GM21825 (cell line): ENCODE measurements around the gene RAB27B.
"Not testable (repeated sequence)": the region's sequence is repeated elsewhere in the genome, so short reads cannot be mapped to it uniquely, and the experiment has no call there.

ENCODE experiments used
- ATAC-seq: cut with Tn5 transposase; IDR thresholded peaks from one replicate; pipeline ENCODE4 v1.9.1; 2021; ENCODE audit warnings: mild to moderate bottlenecking, moderate library complexity; ENCODE audit not compliant: unreplicated experiment

Gene RAB27B

DNA sequence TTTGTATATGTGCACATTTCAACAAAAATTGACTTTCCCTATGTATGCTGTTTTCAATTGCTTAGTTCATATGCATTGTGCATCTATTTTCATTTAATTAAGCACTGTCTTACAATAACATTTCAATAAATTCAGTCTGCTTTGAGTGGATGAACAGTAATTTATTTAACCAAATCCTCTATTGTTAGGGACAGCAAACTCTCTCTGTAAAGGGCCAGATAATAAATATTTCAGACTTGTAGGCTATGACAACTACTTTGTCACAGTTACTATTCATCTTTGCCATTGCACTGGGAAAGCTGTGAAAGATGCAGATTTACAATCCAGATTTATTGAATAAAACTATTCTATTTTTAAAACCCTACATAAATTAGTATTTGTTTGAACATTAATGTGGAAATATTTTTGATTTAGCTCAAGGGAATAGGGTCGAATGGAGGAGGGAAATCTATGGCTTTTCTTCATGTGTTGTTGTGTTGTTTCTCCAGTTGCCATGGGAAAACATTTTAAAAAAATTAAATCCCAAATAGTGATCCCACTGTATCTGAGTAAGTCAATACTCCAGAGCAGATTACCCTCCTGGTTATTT is 14.2 kb upstream of the RAB27B start:
- no peak for ATAC-seq

GRCh38 chr18:54815086-54815485 is 13.2 kb upstream of the RAB27B start:
- ATAC-seq = no peak

GRCh38 chr18:54820785-54821275 is 7.4 kb upstream of the RAB27B start:
- not testable (repeated sequence) for ATAC-seq

DNA sequence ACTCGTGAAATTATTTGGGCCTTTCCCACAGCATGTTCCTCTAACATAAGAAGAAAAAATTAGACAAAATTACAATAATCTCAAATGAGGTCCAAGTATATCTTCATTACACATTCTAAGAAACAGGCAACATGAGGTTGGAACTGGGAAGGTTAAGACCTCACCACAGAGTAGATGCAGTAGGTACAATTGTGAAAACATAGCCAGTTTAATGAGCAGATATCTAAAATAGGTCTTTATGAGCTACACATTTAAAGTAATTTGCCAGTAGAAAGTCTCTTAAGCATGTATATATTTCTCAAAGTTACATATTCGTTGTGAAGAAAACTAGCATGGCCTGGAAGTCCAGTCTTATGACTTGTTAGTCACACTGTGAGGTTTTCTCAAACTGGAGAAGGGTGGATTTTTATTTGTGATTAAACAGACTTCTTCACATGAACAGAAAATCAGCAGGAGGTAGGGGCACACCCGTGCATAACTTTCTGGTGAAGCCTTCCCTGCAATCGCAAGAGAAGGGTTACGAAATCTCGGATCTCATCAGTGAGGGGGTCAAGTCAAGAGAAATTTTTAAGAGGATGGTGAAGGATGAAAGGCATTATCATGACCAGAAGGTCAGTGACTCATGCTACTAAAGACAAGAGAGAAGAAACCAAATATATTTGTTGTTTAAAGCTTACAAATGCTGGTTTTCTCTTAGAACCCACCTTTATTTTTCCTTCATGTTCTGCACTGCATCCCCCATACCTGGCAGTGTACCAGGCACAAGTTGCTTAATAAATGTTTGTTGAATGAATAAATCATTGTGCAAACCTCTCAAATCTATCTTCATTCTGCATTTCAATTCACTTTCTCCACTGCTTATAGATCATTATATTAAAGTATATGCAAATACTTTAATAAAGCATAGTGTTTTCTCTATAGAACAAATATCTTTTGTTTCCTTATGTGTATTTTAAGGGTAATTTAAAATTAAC is 5.1 kb upstream of the RAB27B start:
- ATAC-seq = no peak

- ATAC-seq = no peak
These were observed 3.5 kb upstream of the RAB27B start for GRCh38 chr18:54824761-54825160.

- no peak for ATAC-seq
These were observed 2.5 kb upstream of the RAB27B start for GRCh38 chr18:54825601-54826344.

DNA sequence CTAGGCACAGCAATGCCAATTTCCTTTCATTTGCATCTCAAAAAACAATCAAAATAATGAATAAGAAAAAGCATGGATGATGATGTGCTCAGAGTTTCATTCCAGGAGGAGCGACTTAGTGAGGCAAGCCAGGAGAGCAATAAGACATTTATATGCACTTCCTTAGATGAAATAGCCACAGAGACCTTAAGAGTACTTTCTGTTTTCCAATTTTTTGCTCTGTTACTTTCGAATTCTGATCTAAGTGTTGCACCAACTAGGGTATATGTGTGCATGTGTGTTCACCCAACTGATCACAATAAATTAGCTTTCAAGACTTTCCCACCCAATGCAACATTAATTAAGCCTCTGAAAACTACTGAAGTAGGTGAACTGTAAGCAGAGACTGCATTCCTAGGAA is 709 bp downstream of the RAB27B start:
- ATAC-seq = no peak

DNA sequence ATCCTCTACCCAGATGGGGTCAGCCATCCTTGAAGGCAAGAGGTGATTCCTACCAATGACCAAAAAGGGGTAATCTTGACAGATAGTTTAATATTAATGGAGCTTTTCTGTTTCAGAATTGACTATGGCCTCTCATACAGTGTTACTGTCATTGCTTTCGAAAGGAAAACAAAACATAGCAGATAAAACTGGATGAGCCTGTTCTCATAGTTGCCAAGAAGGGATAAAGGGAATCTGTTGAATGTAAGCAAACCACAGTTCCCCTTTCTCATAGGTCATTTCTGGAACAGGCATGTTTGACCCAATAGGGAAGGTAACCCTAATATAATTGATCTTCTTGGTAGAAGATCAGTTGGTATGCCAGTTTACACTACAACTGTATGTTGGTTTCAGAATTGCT is 1.6 kb downstream of the RAB27B start:
- no peak for ATAC-seq

DNA sequence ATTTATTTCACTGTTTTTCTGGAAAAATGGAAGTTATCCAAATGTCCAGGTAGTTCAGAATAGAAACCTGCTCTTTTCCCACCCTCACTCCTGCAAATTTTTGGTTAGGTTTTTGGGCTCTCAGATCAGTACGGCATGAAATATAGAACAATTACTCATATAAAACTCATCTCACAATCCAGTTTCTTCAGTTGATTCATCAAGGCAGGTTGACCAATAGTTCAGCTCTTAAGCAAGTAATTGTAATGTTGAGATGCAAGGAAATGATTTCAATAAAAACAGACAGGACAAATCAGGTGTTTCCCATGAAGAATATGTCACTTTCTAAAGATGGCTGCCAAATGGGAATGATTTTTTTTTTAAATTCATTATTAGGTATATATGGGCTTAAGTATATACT is 2.0 kb downstream of the RAB27B start:
- ATAC-seq = no peak

DNA sequence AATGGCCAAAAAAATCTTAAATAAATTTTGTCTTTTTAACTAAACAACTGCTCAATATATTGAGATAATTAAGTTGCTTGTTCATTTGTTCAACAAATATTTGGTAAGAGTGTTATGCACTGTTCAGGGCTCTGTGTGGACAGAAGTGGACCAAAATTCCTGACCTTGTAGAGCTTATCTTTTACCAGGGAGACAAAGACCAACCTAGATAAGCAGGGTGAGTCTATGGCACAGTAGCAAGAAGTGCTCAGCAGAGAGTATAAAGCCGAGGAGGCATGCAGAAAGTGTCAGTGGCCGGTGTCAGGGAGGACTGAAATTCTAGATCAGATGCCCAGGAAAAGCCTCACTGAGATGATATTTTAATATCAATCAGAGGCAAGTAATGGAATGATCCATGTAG is 2.6 kb downstream of the RAB27B start:
- ATAC-seq = no peak

DNA sequence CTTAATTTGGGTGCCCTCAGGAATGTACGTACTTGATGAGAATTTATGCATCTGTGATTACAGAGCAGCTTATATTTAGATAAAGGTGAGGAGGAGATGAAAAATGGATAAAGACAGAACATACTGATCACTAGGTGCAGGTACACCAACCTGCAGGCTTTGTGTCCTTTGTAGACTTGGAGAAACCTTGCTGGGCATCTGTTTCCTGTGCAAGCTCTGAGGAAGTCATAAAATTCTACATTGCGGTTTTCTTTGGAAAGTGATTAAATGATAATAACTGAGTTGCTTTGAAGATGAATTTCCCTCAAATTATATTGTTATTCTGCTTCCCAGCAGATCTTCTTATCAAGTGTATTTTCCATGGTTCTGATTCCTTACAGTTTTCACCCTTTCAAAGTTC is 7.7 kb downstream of the RAB27B start:
- ATAC-seq = no peak

DNA sequence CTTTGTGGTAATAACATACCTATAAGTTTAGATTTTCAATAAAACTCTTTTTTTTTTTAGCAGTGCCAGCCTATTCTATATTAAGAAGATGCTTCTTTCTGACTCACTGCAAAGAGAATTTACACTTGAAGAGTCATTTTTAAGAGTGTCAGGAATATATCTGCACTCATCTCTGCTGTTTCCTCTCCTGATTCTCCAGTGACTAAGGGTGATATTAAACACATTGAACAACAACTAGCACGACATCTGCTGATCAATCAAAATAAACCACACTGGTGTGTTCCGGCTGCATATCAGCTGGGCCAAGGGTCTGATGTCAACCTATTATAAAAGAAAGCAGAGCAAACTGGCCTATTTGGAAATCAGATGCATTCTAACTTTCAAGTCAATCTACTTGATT is 15.0 kb downstream of the RAB27B start:
- no peak for ATAC-seq

DNA sequence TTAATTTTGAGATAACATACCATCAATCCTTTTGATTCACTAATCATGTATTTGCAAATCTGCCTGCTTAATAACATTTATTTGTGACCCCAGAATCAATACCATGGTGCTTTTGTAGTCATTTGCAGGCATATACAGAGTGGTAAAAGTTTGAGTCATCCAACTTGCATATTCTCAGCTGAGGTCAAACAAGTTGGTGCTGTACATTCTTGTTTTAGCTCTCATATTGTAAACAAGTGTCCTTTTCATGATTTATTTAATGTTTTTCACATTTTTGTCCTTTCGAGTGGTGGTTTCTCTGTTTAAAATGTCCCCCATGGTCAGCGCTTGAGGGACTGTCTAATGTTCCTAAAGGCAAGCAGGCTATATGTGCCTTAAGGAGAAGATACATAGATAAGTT is 17.5 kb downstream of the RAB27B start:
- ATAC-seq = no peak

- no peak for ATAC-seq
These were observed 19.8 kb downstream of the RAB27B start for GRCh38 chr18:54848121-54848520.

DNA sequence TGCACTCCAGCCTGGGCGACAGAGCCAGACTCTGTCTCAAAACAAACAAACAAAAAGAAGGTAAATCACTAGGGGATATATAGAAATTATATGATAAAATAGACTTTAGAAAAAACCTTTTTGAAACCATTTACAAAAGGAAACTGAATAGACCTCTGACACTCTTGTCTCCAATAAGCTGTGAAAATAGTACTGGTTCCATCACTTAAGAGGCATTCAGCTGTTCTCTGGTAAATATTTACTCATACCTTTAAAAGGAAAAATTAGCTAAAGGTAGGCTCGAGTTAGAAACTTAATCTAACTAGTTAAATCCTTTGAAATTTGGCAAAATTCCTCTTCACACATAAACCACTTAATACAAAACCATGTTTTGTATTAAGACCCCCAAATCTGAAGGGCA is 21.4 kb downstream of the RAB27B start:
- ATAC-seq = no peak

GRCh38 chr18:54850598-54850997 is 22.3 kb downstream of the RAB27B start:
- no peak for ATAC-seq

- ATAC-seq = no peak
These were observed 24.8 kb downstream of the RAB27B start for GRCh38 chr18:54852780-54853675.

DNA sequence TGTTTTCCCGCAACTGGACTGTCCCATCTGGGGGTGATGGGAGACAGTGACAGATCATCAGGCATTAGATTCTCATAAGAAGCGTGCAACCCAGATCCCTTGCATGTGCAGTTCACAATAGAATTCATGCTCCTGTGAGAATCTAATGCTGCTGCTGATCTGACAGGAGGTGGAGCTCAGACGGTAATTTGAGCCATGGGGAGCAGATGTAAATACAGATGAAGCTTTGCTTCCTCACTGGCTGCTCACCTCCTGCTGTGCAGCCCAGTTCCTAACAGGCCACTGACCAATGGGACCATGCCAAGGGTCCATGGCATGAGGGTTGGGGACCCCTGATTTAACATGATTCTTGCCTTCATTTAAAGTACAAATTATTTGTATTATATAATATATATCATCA is 26.8 kb downstream of the RAB27B start:
- not testable (repeated sequence) for ATAC-seq

GRCh38 chr18:54856105-54856646 is 27.9 kb downstream of the RAB27B start:
- no peak for ATAC-seq

DNA sequence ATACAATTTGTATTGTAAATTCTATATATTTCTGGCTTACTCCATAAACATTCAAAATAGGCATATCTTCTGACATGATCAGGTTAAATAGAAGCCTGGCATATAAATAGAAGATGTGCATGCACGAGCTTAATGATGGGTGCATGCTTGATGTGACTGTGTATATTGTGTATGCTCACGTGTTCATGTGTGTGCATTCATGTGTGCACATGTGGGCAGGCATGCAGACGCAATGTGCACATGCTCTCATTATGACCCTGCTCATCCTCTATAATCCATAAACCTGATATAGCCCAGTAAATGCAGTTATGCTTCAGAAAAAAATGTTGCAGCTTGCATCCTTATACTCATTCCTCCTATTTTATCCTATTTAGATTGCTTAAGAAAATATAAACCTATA is 29.2 kb downstream of the RAB27B start:
- ATAC-seq = no peak
